Measurements from ENCODE around the gene SH3BP2.
"Not testable (repeated sequence)": the region's sequence is repeated elsewhere in the genome, so short reads cannot be mapped to it uniquely, and the experiment has no call there.

The SH3BP2 gene

DNA sequence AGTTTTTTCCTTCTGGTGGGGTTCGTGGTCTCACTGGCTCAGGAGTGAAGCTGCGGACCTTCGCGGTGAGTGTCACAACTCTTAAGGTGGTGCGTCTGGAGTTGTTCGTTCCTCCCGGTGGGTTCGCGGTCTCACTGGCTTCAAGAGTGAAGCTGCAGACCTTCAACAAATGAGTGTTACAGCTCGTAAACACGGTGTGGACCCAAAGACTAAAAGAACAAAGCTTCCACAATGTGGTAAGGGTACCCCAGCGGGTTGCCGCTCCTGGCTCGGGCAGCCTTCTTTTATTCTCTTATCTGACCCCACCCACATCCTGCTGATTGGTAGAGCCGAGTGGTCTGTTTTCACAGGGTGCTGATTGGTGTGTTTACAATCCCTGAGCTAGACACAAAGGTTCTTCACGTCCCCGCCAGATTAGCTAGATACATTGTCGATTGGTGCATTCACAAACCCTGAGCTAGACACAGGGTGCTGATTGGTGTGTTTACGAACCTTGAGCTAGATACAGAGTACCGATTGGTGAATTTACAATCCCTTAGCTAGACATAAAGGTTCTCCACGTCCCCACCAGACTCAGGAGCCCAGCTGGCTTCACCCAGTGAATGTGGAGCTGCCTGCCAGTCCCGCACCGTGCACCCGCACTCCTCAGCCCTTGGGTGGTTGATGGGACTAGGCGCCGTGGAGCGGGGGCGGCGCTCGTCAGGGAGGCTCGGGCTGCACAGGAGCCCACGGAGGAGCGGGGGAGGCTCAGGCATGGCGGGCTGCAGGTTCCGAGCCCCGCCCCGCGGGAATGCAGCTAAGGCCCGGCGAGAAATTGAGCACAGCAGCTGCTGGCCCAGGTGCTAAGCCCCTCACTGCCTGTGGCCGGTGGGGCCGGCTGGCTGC, 30.2 kb upstream of the SH3BP2 start:
- DNase-seq (ENCODE audit: low read depth in 2 of 2) = not testable (repeated sequence)

DNA sequence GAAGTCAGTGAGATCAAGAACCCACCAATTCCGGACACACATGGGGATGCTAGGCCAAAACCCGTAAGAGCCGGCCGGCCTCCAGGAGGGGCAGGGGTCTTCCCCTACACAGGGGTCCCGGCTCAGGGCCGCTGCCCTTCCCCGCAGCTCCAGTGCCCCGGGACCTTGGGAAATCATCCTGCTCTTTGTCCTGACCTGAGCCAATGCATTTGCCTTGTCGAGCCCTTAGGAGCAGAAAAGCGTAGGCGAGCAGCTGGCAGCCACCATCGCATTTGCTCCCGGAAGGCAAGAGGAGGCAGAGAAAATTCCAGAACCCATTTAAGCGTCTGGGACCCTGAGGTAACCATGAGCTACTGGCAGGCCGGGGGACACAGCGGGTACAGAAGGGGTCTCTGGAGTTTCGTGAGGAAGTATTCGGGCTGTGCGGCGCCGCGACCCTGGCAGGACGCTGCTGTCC, 29.3 kb upstream of the SH3BP2 start:
- DNase-seq (ENCODE audit: low read depth in 2 of 2) = no peak

DNA sequence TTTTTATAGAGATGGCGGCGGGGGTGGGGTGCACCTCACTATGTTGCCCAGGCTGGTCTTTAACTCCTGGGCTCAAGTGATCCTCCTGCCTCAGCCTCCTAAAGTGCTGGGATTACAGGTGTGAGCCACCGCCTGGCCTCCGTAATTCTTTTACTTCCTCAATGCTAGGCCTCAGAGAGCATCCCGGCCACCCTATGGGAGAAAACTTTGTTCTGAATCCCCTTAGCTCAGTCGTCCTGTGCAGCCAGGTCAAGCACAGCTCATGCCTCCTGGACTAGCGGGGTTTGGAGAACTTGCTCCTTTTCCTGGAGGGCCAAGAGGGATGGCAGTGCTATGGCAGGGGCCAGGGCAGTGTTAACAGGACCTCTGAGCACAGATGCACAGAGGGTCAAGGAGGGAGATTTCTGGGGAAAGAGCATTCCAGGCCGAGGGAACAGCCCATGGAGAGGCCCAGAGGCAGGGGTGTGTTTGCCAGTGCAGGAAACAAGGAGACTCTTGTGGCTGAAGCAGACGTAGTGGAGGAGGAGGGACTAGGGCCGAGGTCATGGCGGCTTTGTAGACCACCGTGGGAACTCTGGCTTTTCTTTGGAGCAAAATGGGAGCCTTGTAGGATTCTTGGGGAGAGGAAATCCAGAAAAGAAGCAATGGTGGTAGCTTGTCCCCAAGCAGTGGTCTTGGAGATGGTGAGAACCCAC, 26.9 kb upstream of the SH3BP2 start:
- DNase-seq (ENCODE audit: low read depth in 2 of 2) = no peak

DNA sequence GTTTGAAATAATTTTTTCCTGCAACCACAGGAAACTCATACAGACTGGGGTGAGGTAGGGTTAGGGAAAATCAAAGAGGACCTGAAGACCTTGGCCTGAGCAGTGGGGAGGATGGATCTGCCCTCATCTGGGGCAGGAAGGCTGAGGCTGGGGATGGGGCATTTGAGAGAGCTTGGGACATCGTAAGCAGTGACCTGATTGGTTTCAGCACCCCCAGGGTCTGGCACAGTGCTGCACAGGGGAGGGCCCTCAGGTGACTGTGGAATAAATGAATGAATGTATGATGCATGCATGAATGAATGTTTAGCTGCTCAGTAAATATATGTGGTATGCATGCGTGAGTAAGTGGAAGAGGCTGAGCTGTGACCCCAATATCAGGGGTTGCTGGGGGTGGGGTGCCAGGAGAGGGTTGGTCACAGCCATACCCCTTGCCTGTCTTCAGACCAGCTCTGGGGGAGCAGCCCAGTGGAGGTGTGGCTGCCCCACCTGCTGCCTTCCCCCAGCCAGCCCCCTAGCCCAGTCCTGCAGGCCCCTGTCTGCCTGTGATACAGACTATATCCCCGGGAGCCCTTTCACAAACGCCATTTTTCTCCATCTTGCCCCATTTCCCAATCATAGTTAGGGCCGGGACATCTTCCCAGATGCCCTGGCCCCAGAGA, 25.7 kb upstream of the SH3BP2 start:
- no peak for DNase-seq (ENCODE audit: low read depth in 2 of 2)

DNA sequence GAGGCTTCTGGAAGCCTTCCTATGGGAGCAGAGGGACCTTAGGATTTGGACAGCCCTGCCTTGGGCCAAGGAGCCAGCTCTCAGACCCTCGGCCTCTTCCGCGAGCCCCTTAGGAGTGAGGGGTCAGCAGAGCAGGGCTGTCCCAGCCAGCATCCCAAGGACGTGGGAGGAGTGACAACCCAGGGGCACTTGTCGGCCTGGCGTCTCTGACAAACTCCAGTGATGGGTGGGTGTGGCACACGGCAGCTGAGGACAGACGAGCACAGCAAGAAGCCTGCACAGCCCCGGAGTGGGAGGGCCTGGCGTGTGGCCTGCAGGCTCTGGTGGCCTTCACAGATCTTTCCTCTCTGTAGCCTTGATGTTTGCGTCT, 25.2 kb upstream of the SH3BP2 start:
- DNase-seq (ENCODE audit: low read depth in 2 of 2) = no peak

DNA sequence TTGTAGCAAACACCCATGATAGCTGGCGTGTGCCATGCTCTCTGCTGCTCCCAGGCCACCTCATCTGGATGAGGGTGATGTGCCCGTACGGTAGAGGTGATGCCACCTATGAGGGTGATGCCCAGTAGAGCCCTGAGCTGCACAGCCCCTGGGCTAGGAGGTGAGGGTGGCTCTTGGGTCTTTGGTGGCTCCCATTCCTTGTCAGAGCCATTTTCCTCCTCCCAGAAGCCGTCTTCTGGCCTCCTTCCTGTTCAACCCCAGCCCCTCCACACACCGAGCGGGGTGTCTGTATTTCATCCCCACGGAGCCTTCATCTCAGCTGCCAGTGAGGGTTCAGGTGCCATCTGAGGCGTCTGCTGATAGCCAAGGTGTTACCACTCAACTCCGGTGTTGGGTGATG, 24.8 kb upstream of the SH3BP2 start:
- DNase-seq (ENCODE audit: low read depth in 2 of 2) = no peak

DNA sequence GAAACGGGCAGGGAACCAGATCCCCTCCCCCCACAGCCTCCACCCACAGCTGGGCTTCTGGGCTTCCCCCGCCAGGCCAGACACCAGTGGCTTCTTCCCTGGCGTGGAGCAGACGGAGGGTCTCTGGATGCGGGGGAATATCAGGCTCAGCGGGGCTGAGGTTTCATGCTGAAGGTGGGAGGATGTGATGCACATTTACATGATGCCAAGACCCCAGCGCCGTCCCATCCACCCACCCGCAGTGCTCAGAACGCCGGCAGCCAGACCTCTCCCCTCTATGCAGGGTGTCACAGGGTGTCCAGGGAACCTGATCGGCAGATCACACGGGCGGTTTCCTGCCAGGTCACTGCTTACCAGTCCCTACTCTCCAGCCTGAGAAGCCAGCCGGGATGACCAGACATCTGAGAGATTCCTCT, 24.0 kb upstream of the SH3BP2 start:
- no peak for DNase-seq (ENCODE audit: low read depth in 2 of 2)

DNA sequence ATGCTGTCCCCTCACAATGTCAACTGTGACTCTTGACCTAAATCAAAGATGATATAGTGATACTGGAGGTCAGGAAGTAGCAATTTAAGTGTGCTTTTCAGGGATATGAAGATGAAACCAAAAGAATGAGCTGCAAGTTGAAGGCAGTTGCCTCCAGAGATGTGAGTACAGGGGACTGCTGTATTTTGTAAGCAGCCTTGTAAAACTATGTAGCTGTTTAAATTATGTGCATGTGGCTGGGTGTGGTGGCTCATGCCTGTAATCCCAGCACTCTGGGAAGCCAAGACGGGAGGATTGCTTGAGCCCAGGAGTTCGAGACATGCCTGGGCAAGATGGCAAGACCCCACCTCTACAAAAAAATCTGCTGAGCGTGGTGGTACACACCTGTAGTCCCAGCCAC, 21.6 kb upstream of the SH3BP2 start:
- DNase-seq (ENCODE audit: low read depth in 2 of 2) = no peak

DNA sequence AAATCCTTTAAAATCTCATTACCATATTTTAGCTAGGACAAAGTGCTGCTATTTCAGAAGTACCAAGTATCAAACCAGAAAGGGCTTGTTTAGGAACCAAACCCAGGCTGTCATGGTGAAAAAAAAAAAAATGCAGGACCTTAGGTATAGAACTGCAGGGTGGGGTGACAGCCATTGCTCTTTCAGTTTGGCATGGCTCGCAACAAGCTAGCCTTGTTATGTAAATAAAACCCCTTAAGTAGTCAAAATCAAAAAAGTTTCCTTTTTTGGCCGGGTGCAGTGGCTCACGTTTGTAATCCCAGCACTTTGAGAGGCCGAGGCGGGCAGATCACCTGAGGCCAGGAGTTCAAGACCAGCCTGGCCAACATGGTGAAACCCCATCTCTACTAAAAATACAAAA, 12.2 kb upstream of the SH3BP2 start:
- not testable (repeated sequence) for DNase-seq (ENCODE audit: low read depth in 2 of 2)

DNA sequence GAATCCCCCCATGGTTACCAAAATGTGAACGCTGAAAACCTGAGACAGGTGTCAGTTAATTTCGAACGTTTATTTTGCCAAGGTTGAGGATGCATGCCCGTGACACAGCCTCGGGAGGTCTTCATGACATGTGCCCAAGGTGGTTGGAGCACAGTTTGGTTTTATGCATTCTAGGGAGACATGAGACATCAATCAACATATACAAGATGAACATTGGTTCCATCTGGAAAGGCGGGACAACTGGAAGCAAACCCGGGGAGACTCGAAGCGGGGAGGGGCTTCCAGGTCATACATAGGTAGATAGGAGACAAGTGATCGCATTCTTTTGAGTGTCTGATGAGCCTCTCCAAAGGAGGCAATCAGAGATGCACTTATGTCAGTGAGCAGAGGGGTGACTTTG, 11.0 kb upstream of the SH3BP2 start:
- no peak for DNase-seq (ENCODE audit: low read depth in 2 of 2)

DNA sequence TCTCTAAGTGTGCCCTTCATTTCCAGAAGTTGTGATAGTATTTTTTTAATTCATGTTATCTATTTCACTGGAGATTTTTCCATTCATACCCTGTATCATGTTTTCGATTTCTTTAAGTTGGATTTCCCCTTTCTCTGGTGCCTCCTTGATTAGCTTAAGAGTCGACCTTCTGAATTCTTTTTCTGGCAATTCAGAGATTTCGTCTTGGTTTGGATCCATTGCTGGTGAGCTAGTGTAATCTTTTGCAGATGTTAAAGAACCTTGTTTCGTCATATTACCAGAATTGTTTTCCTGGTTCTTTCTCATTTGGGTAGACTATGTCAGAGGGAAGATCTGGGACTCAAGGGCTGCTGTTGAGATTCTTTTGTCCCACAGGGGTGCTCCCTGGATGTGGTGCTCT, 9.1 kb upstream of the SH3BP2 start:
- no peak for DNase-seq (ENCODE audit: low read depth in 2 of 2)

DNA sequence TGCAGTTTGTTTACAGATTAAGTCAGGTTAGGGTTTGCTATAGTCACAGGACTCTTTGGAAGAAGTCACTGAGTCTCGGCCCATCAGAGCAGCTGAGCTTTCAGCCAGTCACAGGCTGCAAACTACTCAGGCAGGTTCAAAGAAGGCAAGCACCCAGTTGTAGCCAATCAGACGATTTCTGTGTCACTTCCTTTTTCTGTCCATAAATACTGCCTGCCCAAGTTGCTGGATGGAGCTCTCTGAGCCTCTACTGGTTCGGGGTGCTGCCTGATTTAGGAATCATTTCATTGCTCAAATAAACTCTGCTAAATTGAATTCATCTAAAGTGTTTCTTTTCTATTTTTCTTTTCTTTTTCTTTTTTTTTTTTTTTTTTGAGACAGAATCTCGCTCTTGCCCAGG, 7.3 kb upstream of the SH3BP2 start:
- DNase-seq (ENCODE audit: low read depth in 2 of 2) = no peak

DNA sequence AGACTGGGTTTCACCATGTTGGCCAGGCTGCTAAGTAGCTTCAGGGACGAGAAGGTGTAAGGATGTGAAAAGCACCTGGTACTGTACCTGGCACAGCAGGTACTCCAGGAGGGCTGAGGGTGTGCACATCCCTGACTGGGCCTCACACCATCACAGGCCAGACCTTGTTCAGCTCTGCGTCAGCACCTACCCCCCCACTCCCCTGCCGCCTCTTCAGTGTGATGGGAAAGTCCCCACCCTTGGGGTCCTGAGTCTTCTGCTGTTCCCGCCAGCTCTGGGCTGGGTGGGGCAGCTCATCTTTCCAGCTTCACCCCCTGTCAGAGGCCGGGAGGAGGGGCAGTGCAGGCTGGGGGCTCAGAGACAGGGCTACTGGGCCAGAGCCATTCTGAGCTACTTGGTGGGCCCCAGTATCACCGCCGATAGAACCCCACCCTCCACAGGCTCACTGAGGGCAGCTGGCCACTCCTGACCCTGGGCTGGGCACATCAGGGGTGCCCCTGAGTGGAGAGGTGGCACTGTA, 6.7 kb upstream of the SH3BP2 start:
- DNase-seq (ENCODE audit: low read depth in 2 of 2) = no peak

DNA sequence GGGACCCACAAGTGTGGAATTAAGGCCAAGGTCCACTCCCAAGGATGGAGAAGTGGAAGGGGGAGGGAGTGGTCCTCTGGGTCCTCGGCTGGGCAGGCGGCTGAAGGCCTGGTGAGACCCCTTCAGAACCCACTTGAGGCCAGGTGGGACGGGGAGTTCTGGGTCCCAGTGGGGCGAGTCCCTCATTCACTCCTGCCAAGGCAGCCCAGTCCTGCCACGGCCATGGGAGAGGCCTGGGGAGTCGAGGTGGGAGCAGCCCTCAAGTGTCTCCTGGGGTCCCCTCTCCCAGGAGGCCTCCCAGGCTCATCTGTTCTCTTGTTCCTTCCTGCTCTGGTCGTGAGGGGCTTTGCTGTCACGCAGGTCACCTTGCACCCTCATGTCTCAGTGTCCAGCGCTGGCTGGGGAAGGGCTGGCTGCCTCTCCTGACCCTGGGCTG, 6.1 kb upstream of the SH3BP2 start:
- DNase-seq (ENCODE audit: low read depth in 2 of 2) = no peak

DNA sequence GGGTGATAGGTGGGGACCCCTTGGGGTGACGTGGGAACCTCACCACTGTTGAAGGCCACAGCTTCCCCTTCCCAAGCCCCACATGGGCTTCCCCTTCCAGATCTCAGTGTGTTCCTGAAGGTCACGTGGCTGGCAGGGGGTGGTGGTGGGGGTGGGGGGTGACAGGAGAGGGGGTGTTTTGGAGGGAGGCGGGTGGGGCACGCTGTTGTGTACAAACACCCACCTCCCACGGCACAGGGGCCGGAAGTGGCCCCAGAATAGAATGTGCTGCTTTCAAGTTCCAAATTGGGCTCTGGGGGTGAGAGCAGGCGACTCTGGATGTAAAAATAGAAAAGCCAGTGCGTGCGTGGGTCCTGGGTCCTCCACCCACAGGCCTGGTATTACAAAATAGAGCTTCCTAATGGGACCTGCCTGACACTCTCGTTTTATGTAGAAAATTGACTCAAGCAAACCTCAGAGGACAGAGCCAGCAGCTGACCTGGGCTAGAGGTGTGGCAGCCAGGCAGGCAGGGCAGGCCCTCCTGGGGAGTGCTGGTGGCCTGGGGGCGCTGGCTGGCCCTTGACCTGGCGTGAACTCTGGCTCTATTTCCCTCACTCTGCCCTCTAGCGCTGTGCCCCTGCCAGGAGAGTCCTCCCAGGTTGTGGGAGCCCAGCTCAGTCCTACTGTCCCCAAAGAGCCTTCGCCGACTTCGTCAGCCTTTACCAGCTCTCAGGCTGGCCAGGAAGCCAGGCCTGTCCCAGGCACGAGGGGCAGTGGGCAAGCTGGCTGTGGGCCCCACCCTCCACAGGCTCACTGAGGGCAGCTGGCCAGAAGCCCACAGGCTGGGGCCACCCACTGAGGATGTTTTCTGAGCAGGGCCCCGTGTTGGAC, 5.4 kb upstream of the SH3BP2 start:
- no peak for DNase-seq (ENCODE audit: low read depth in 2 of 2)

DNA sequence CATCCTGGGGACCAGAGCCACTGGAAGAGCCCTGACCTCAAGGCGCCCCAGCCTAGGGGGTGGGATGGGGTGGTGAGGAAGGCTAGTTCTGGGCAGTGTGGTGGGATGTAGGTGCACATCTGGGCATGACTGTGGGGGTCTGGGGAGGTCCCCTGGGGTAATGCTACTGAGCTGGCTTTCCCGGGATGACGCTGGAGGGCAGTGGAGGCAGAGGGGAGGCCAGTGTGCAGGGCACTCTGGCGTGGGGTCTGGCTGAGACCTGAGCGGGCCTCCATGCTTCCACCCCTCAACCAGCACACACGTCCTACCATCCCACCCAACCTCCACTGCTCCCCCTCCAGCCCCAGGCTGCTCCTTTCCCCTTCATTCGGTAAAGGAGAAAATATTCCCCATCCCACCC, 4.8 kb upstream of the SH3BP2 start:
- DNase-seq (ENCODE audit: low read depth in 2 of 2) = no peak

DNA sequence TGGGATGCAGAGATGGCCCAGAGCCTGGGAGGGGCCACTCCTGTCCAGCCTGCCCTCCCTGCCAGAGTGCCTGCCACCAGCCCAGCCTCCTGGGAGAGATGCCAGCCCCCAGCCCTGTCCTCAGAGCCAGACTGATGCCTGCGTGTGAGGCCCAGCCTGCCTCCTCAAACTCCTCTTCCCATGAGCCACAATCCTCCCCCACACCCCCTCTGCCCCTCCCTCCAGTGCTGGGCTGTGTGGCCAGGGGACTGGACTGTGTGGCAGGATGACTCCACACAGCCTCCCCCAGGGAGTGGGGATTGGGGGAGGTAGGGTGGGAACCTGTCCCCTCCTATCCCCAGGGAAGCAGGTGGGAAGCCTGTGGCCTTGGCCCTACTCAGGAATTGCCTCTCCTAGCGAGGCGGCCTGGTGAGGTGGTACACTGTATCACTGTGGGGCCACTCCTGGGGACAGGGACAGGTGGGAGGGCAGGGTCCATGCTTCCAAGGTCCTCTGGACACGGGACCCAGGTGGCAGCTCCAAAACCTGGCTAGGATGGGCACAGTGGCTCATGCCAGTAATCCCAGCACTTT, 4.3 kb upstream of the SH3BP2 start:
- no peak for DNase-seq (ENCODE audit: low read depth in 2 of 2)

DNA sequence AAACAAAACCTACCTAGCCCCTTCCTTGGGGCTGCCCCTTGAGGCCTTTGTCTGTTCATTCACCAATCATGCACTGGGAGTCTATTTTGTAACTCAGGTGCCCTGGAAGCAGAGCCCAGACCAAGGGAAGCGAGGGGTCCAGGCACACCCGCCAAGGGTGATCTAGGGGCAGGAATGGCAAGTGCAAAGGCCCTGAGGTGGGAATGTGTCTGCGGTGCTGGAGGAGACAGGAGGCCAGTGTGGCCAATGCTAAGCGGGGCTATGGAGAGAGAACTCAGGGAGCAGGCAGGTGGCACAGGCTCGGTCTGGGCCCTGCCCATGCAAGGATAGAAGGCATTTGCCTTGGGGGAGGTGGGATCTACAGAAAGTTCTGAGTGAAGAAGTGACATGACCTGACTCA, 3.5 kb upstream of the SH3BP2 start:
- DNase-seq (ENCODE audit: low read depth in 2 of 2) = no peak

DNA sequence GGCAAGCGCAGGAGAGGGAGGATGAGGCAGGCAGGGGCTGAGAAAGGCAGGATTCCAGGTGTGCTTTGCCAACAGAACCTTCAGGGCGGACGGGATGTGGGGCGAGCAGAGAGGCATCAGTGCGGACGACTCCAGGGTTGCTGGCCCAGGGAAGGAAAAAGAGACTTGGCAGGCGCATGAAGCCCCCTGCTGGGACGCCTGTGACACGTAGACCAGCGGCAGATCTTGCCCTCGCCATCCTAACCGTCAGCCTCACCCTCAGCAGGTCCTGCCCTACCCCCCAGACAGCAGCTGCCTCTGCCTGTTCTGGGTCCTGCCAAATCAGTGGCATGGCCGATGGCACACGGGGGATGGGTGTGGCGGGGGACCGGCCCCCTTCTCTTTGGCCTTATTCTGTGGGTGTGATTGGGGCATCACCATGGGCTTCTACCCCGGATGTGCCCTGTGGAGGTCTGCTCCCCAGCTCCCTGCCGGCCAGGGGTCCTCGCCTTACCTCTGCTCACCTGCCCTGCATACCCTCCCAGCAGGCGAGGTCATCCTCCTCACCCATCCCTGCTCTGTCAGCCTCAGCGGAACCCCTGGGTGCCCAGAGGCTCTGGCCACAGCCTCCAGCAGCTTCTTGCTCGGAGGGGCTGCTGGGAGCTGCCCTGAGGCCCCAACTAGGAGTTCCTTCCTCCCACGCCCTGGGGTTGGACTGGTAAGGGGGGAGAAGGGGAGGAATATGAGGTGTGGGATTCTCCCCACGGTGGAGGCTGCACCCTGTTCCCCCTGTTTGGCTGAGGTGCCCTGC, 2.9 kb upstream of the SH3BP2 start:
- DNase-seq (ENCODE audit: low read depth in 2 of 2) = no peak
